Fibroblast of the aortic adventitia (primary cell): ENCODE results near the gene PALLD. TPM values are rescaled to one million over a fixed set of nuclear protein-coding genes. Genes with fewer than 3 reads are reported as not detected.

Experiments used
- DNase-seq: peaks from one replicate; pipeline ENCODE4 v3.0.0-alpha.2; 2010; ENCODE audit warnings: low read depth
- H3K4me3 ChIP-seq: 2 replicates; pipeline ENCODE4 v1.5.1; 2011; ENCODE audit warnings: low read depth, mild to moderate bottlenecking, control low read depth, low read length, moderate library complexity
- CTCF ChIP-seq: IDR thresholded peaks from 2 replicates; pipeline ENCODE4 v1.5.1; 2011; ENCODE audit warnings: mild to moderate bottlenecking, low read length, control low read depth, inconsistent platforms; ENCODE audit not compliant: insufficient read depth
- total RNA-seq: library from RNA; depleted of rRNA; stranded (reverse); fragments of >200 nt; gene quantifications from 2 replicates; pipeline ENCODE4 v1.2.3, GENCODE V29; 2012; ENCODE audit warnings: low replicate concordance

Gene PALLD
- total RNA-seq, 1 donor: 52.1 TPM

- no peak overlapping the region for H3K4me3 ChIP-seq
- no peak for TF ChIP-seq CTCF
- DNase-seq: no peak
These were observed 285.6 kb downstream of the PALLD start for GRCh38 chr4:168782439-168782838.

DNA sequence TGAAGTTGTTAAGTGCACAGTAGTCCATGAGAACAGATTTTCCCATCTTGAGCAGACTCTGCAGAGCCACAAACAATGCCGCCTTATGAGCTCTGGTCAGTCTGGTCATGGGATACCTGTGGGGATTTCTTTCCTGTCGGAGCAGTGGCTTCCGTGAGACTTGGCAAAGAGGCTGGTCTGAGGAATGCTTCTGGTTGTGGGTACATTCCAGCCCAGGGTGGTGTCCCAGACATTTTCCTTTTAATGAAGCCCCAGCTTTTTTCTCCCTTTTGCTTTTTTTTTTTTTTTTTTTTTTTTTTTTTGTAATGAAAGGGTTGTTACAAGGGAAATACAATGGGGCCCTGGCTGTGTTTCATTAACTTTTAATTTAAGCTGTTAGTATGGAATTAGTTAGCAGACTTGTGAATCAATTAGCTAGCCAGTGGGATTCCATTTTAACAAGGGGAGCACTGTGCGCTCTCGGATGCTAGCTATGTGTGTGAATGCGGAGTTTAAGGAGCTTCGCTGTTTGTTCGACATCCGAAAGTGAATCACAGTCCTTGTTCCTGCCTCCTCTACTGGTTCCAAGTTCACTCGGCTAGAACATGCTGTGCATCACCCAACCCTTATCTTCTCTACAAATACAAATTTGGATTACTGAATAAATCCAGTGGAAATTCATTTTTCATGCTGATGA, 288.1 kb downstream of the PALLD start:
- H3K4me3 ChIP-seq: no peak overlapping the region
- DNase-seq: peak; percentile 67
- TF ChIP-seq CTCF: no peak

DNA sequence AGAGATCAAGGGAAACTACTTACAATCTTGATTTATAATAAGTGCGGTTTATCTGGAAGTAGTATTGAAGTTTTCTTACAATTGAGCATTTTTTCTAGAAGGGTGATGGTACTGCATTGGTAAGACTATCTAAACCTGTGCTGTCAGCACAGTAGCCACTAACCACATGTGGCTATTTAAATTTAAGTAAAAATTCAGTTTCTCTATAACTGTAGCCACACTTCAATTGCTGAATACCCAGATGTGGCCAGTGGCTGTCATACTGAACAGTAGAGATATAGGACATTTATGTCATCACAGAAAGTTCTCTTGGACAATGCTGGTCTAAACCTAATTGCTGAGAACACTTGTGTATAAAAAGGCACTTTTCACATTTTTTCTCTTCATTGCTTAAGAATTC, 290.5 kb downstream of the PALLD start:
- no peak overlapping the region for H3K4me3 ChIP-seq
- TF ChIP-seq CTCF: no peak
- DNase-seq: no peak

DNA sequence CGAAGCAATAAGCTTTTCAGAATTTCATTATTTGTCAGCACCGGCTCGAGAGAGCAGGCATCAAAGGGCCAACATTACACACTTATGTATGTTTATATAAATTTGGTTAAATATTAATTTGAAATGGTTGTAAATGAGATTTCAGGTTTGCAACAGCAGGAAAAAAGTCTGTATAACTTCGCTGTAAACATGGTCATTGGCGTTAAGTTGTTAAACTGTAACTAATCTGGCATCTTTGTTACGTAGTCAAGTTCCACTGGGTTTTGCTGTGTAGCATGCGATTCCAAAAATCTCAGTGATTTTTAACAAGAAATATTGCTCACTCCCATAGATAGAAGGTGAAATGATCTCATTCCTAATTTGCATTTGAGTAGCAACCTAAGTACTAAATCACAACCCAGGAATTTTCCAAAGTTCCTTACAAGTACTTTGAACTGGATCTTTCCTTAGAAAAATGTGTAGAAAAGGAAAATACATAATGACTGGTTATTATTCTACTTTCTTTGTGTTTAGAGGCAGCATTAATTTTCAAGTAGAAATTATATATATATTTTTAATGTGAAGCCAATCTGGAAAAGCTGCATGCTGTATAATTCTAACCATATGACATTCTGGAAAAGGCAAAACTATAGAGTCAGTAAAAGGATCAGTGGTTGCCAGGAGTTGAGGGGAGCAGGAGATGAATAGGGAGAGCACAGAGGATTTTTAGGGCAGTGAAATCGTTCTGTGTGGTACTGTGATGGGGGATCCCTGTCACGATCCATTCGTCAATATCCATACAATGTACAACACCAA, 291.1 kb downstream of the PALLD start:
- no peak for DNase-seq
- no peak overlapping the region for H3K4me3 ChIP-seq

GRCh38 chr4:168790898-168791297, 294.0 kb downstream of the PALLD start:
- DNase-seq: no peak
- TF ChIP-seq CTCF: no peak
- no peak overlapping the region for H3K4me3 ChIP-seq

More for the DNA sequence above, 291.1 kb downstream of the PALLD start:
- no peak for TF ChIP-seq CTCF

DNA sequence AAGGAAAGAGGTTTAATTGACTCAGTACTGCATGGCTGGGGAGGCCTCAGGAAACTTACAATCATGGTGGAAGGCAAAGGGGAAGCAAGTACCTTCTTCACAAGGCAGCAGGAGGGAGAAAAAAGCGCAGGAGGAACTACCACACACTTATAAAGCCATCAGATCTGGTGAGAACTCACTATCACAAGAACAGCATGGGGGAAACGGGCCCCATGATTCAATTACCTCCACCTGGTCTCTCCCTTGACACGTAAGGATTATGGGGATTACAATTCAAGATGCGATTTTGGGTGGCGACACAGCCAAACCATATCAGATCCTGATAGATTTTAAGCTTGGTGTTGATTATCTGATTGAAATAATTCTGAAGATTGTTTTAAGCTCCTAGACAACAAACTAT, 294.5 kb downstream of the PALLD start:
- no peak overlapping the region for H3K4me3 ChIP-seq
- TF ChIP-seq CTCF: no peak
- DNase-seq: no peak

DNA sequence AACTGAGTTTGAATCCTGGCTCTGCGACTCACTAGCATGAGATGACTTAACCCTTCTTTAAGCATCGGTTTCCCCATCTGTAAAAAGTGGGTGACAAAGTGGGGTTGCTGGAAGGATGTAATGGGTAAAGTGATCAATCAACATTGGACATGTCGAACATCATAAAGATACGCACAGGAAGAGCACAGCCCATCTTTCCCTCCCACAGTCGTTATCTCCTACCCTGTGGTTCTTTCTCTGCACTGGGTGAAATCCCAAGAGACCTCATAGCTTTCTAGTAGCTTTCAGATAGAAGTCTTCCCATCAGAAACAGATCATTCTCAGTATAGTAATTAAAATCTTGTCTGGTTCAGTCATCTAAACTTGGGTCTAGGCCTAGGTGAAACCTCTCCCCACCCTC, 296.7 kb downstream of the PALLD start:
- no peak for DNase-seq

More for the DNA sequence above, 296.7 kb downstream of the PALLD start:
- H3K4me3 ChIP-seq: no peak overlapping the region
- no peak for TF ChIP-seq CTCF
